ENCODE measurements around the gene OR2S2.

OR2S2 gene

GRCh38 chr9:35984021-35984420 lies 26.1 kb upstream of the OR2S2 start:
- TF ChIP-seq POLR2AphosphoS5 (IDR thresholded peaks at IDR 0.05; ENCODE audit: low read depth, low read length), result no peak
- no peak for TF ChIP-seq TAF1 (IDR thresholded peaks at IDR 0.05; ENCODE audit: borderline replicate concordance, low read depth, low read length)
- no peak for TF ChIP-seq POLR2A (IDR thresholded peaks at IDR 0.05; ENCODE audit: low read depth, low read length)
- DNase-seq (ENCODE audit: insufficient read length) (no peak), FAIRE-seq (no peak)

DNA sequence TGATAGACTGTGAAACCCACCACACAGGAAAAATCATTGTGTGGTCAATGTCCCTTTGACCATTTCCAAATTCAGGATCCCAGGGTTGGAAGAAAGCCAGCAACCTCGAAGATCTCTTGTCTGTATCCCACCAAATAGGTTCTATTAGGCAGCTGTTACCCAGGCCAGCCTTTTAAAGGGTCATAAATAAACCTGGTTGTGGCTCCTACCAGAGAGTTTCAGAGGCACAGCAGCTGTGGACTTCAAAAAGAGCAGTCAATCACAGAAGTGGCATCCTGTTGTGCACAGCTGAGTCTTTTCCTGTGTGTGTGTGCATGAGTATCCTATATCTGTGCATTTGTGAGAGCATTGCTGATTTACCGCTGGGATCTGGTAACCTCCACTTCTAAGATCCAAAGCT lies 23.7 kb upstream of the OR2S2 start:
- no peak for DNase-seq (ENCODE audit: insufficient read length)
- TF ChIP-seq POLR2A (IDR thresholded peaks at IDR 0.05; ENCODE audit: low read depth, low read length), result no peak
- no peak for TF ChIP-seq POLR2AphosphoS5 (IDR thresholded peaks at IDR 0.05; ENCODE audit: low read depth, low read length)
- no peak for TF ChIP-seq TAF1 (IDR thresholded peaks at IDR 0.05; ENCODE audit: borderline replicate concordance, low read depth, low read length)
- FAIRE-seq, result no peak

DNA sequence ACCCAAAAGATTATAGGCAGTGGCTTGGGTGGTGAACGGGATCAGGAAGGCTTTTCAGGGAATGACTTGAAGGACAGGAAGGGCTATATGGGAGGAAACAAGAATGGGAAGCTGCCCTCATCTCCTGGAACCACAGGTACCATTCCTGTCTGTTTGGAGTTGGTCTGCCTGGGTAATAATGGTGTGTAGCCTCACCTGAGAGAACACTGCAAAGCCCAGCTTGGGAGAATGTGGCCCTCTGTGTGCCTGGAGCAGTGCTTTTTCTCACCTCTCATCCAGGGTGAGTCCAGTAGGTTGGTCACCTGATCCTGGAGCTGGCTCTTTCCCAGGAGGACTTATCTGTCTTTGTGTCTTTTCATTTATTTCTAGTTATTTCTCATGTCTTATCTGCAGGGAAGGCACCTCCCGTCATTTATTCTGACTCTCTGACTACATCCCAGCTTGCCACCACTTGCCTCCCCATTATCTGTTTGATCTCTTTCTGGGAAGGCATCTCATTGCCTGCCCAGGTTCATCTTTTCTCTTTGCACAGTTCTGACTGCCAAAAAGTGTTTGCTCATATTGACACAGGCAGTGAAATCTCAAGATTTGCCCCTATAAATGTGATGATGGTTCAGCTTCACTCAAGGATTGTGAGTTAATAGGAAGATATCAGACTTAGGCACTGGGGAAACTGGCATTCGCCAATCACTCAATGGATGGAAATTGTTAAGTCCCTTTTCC lies 22.5 kb upstream of the OR2S2 start:
- TF ChIP-seq TAF1 (IDR thresholded peaks at IDR 0.05; ENCODE audit: borderline replicate concordance, low read depth, low read length), result no peak
- TF ChIP-seq POLR2A (IDR thresholded peaks at IDR 0.05; ENCODE audit: low read depth, low read length), result no peak
- TF ChIP-seq POLR2AphosphoS5 (IDR thresholded peaks at IDR 0.05; ENCODE audit: low read depth, low read length), result no peak
- no peak for DNase-seq (ENCODE audit: insufficient read length)
- FAIRE-seq, result no peak

DNA sequence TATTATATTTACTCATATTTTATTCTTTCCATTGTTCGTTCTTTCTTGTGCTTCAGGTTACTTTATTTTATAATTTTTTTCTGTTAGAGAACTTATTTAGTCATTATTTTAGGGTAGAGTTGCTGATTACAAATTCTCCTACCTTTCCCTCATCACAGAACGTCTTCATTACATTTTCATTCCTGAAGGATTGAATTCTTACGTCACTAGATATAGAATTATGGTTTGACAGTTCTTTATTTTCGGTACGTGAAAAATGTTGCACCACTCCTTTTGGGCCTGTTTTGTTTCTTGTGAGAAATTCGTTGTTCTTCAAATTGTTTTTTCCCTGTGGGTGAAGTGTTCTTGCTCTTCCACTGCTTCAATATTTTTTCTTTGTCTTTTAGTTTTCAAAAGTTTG lies 20.8 kb upstream of the OR2S2 start:
- DNase-seq (ENCODE audit: insufficient read length), result no peak
- no peak for FAIRE-seq
- no peak for TF ChIP-seq TAF1 (IDR thresholded peaks at IDR 0.05; ENCODE audit: borderline replicate concordance, low read depth, low read length)

DNA sequence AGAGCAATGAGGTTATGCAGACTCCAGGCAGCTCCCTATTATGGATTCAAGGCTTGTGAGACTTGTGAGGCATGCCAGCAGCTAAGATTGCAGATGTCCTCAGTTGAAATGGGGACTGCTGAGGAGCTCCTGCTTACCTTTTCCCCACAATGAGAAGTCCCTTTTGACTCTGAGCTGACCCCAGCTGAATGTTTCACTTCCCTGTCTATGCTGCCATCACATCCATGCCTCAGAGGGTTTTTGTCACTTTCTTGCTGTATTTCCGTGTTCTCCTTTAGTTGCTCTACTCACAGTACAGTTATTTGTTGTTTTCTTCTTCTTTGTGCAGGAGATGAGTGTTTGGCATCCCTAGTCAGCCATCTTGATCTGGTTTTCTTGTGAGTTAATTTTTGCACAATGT lies 18.8 kb upstream of the OR2S2 start:
- FAIRE-seq, result peak; percentile 85
- TF ChIP-seq POLR2A (IDR thresholded peaks at IDR 0.05; ENCODE audit: low read depth, low read length), result no peak
- no peak for TF ChIP-seq TAF1 (IDR thresholded peaks at IDR 0.05; ENCODE audit: borderline replicate concordance, low read depth, low read length)
- no peak for TF ChIP-seq POLR2AphosphoS5 (IDR thresholded peaks at IDR 0.05; ENCODE audit: low read depth, low read length)
- DNase-seq (ENCODE audit: insufficient read length), result peak; percentile 14

- no peak for TF ChIP-seq TAF1 (IDR thresholded peaks at IDR 0.05; ENCODE audit: borderline replicate concordance, low read depth, low read length)
- TF ChIP-seq POLR2A (IDR thresholded peaks at IDR 0.05; ENCODE audit: low read depth, low read length), result no peak
- no peak for TF ChIP-seq POLR2AphosphoS5 (IDR thresholded peaks at IDR 0.05; ENCODE audit: low read depth, low read length)
- no peak for FAIRE-seq
- DNase-seq (ENCODE audit: insufficient read length), result no peak
Observed at GRCh38 chr9:35974800-35975199, 16.8 kb upstream of the OR2S2 start.

- no peak for TF ChIP-seq POLR2A (IDR thresholded peaks at IDR 0.05; ENCODE audit: low read depth, low read length)
- no peak for TF ChIP-seq TAF1 (IDR thresholded peaks at IDR 0.05; ENCODE audit: borderline replicate concordance, low read depth, low read length)
- TF ChIP-seq POLR2AphosphoS5 (IDR thresholded peaks at IDR 0.05; ENCODE audit: low read depth, low read length), result no peak
- FAIRE-seq (no peak), DNase-seq (ENCODE audit: insufficient read length) (no peak)
Observed at GRCh38 chr9:35972093-35972492, 14.1 kb upstream of the OR2S2 start.

- FAIRE-seq (no peak), DNase-seq (ENCODE audit: insufficient read length) (no peak)
- TF ChIP-seq POLR2A (IDR thresholded peaks at IDR 0.05; ENCODE audit: low read depth, low read length) (no peak), POLR2AphosphoS5 (IDR thresholded peaks at IDR 0.05; ENCODE audit: low read depth, low read length) (no peak), TAF1 (IDR thresholded peaks at IDR 0.05; ENCODE audit: borderline replicate concordance, low read depth, low read length) (no peak)
Observed at GRCh38 chr9:35967042-35967441, 9.1 kb upstream of the OR2S2 start.

DNA sequence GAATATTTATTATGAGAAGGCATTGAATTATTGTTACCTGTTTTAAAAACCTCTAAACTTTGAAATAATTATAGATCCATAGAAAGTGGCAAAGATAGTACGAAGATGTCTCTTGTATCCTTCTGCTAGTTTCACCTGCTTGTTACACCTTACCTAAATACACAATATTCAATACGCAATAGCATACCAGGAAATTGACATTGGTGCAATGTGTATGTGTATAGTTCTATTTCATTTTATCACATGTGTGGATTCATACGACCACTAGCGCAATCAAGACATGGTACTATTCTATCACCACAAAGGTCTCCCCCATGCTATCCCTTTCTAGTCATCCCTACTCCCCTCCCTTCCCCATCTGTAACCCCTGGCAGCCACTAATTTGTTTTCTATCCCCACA lies 8.5 kb upstream of the OR2S2 start:
- FAIRE-seq (no peak), DNase-seq (ENCODE audit: insufficient read length) (no peak)
- no peak for TF ChIP-seq POLR2A (IDR thresholded peaks at IDR 0.05; ENCODE audit: low read depth, low read length)
- TF ChIP-seq TAF1 (IDR thresholded peaks at IDR 0.05; ENCODE audit: borderline replicate concordance, low read depth, low read length), result no peak
- no peak for TF ChIP-seq POLR2AphosphoS5 (IDR thresholded peaks at IDR 0.05; ENCODE audit: low read depth, low read length)

DNA sequence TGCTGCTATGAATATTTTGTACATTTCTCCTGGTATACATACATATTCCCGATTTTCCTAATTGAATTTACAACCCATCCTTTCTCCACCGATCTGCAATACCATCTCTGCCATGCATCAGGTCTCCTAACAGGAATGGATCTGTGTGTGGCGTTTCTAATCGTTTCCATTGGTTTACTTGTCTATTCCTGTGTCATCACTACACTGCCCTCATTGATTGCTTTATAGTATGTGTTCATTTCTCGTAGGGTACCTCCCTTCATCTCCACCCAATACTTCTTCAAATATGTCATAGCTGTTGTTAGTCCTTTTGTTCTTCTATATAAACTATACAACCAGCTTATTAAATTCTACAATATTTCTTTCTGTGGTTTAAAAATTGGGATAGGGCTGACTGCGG lies 7.1 kb upstream of the OR2S2 start:
- no peak for FAIRE-seq
- TF ChIP-seq POLR2A (IDR thresholded peaks at IDR 0.05; ENCODE audit: low read depth, low read length) (no peak), TAF1 (IDR thresholded peaks at IDR 0.05; ENCODE audit: borderline replicate concordance, low read depth, low read length) (no peak), POLR2AphosphoS5 (IDR thresholded peaks at IDR 0.05; ENCODE audit: low read depth, low read length) (no peak)
- DNase-seq (ENCODE audit: insufficient read length), result no peak

DNA sequence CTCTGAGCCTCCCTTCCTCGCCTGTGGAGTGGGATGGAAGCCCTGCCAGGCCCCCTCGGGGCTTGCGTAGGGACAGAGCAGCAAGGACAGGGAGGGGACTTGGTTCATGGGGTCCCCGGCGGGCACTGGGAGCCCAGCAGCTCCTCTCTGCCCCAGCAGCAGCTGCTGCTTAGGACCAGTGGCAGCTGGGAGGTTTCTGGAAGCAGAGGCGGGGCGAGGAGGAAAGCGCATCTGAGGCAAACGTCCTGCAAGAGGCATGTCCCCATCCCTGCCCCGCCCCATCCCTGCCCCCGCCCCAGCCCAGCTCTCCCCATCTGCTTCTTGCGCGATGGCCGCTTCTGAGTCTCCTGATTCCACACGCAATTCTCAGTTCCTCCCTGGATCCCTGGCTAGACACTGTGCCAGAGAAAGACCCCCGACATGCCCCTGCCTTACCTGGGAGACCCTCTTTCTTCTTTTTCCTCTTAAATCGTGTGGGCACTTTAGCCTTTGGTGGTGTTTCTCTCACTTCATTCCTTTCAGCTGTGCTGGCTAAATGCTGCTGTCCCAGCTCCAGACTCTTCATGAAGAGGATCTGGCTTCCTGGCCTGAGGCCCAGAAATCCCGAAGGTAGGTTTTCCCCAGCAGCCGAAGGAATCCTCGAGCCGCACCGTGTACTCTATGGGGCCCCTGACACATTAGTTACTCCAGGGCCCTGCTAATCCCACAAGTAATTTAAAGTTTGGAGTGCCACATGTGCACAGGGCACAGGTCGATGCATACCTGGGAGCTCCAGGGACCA lies 4.4 kb upstream of the OR2S2 start:
- DNase-seq (ENCODE audit: insufficient read length), result no peak
- no peak for FAIRE-seq
- TF ChIP-seq POLR2A (IDR thresholded peaks at IDR 0.05; ENCODE audit: low read depth, low read length) (no peak), POLR2AphosphoS5 (IDR thresholded peaks at IDR 0.05; ENCODE audit: low read depth, low read length) (no peak), TAF1 (IDR thresholded peaks at IDR 0.05; ENCODE audit: borderline replicate concordance, low read depth, low read length) (no peak)

GRCh38 chr9:35960039-35960655 lies 2.2 kb upstream of the OR2S2 start:
- no peak for DNase-seq (ENCODE audit: insufficient read length)
- FAIRE-seq, result no peak
- no peak for TF ChIP-seq POLR2A (IDR thresholded peaks at IDR 0.05; ENCODE audit: low read depth, low read length)
- TF ChIP-seq TAF1 (IDR thresholded peaks at IDR 0.05; ENCODE audit: borderline replicate concordance, low read depth, low read length), result no peak
- no peak for TF ChIP-seq POLR2AphosphoS5 (IDR thresholded peaks at IDR 0.05; ENCODE audit: low read depth, low read length)

All from GM12892 (cell line).